Cardiac fibroblast (primary cell): ENCODE data around the gene HSBP1L1.

Source experiments
- DNase-seq, 2 donors: peaks; one replicate each; pipeline versions ENCODE4 v3.0.0 to v3.0.0-alpha.2; 2010; ENCODE audit warnings: low read depth in 2 of 2
- H3K4me3 ChIP-seq, 2 donors: replicated peaks in 1 of 2; 1 replicate in 1 of 2; 2 replicates in 1 of 2; pipeline ENCODE4 v1.5.1; 2011; ENCODE audit warnings: low read depth in 2 of 2, low read length in 2 of 2, mild to moderate bottlenecking in 2 of 2, moderate library complexity in 1 of 2
- CTCF ChIP-seq: IDR thresholded peaks from one replicate; pipeline ENCODE4 v1.5.1; 2011; ENCODE audit warnings: low read depth, mild to moderate bottlenecking, low read length, inconsistent platforms

Gene HSBP1L1

GRCh38 chr18:79935499-79935898, 28.9 kb upstream of the HSBP1L1 start:
- DNase-seq: no peak
- H3K4me3 ChIP-seq: no peak overlapping the region
- no peak for TF ChIP-seq CTCF

- no peak for TF ChIP-seq CTCF
- H3K4me3 ChIP-seq: no peak overlapping the region
- DNase-seq: no peak
These were observed 28.5 kb upstream of the HSBP1L1 start for GRCh38 chr18:79935925-79936324.

- no peak for TF ChIP-seq CTCF
- no peak overlapping the region for H3K4me3 ChIP-seq
- no peak for DNase-seq
These were observed 27.8 kb upstream of the HSBP1L1 start for GRCh38 chr18:79936641-79937040.

- DNase-seq: no peak
- no peak for TF ChIP-seq CTCF
- H3K4me3 ChIP-seq: no peak overlapping the region
These were observed 27.2 kb upstream of the HSBP1L1 start for GRCh38 chr18:79937103-79937860.

- no peak for TF ChIP-seq CTCF
- DNase-seq: no peak
- H3K4me3 ChIP-seq: no peak overlapping the region
These were observed 26.2 kb upstream of the HSBP1L1 start for GRCh38 chr18:79938196-79938595.

GRCh38 chr18:79939096-79939495, 25.3 kb upstream of the HSBP1L1 start:
- no peak overlapping the region for H3K4me3 ChIP-seq
- no peak for DNase-seq
- TF ChIP-seq CTCF: no peak
